ENCODE results near the gene VAV2.

GRCh38 chr9:133815781-133816180 lies 176.3 kb downstream of the VAV2 start:
- TF ChIP-seq POLR2A (IDR thresholded peaks at IDR 0.05) (no peak), CTCF (IDR thresholded peaks at IDR 0.05) (no peak)
